OCI-LY7 (cell line): ENCODE measurements around the gene EIF4E1B. TPM values are rescaled to one million over a fixed set of nuclear protein-coding genes. Genes with fewer than 3 reads are reported as not detected.

Source experiments
- BruUV-seq: library from RNA; stranded (reverse); fragments of 400-500 nt; replicated peaks from 2 replicates; lab custom pipeline; 2021; lab: Mats Ljungman, UMichigan
- CTCF ChIA-PET: fragments of 300-600 bp; sonication (Branson Sonifier 250); formaldehyde crosslinking; loops from one replicate; lab custom pipeline; 2022; ENCODE audit warnings: antibody characterized with exemption; ENCODE audit not compliant: unreplicated experiment; lab: Charles Lee
- POLR2A ChIA-PET: fragments of 300-600 bp; sonication (Branson Sonifier 250); formaldehyde crosslinking; loops from one replicate; lab custom pipeline; 2022; ENCODE audit warnings: antibody characterized with exemption; lab: Charles Lee
- DNase-seq: peaks from one replicate; pipeline ENCODE4 v3.0.0-alpha.2; 2015; ENCODE audit warnings: low spot score
- H2AFZ ChIP-seq: fragments of 200-600 bp; sonication (generic), shearing (Covaris generic); 2 replicates; pipeline ENCODE4 v1.6.1; 2014; ENCODE audit warnings: mild to moderate bottlenecking, antibody characterized with exemption, low read length, moderate library complexity
- H3K27ac ChIP-seq: fragments of 200-600 bp; sonication (generic); 2 replicates; pipeline ENCODE4 v1.5.1; 2014; ENCODE audit warnings: mixed run types, low read depth, mild to moderate bottlenecking, moderate library complexity, low read length, inconsistent platforms; ENCODE audit not compliant: poor library complexity, severe bottlenecking
- H3K36me3 ChIP-seq: fragments of 200-600 bp; sonication (generic); 2 replicates; pipeline ENCODE4 v1.6.1; 2014; ENCODE audit warnings: mild to moderate bottlenecking, antibody characterized with exemption, low read length, moderate library complexity, mixed read lengths; ENCODE audit not compliant: insufficient read depth
- H3K4me1 ChIP-seq: fragments of 200-600 bp; sonication (generic); 2 replicates; pipeline ENCODE4 v1.5.1; 2014; ENCODE audit warnings: mild to moderate bottlenecking, low read length; ENCODE audit not compliant: insufficient read depth, poor library complexity, severe bottlenecking
- H3K4me2 ChIP-seq: fragments of 200-600 bp; sonication (generic); 2 replicates; pipeline ENCODE4 v1.6.1; 2014; ENCODE audit warnings: mild to moderate bottlenecking, low read length
- H3K4me3 ChIP-seq: fragments of 200-600 bp; sonication (generic); 2 replicates; pipeline ENCODE4 v1.5.1; 2014; ENCODE audit warnings: mild to moderate bottlenecking, low read depth, low read length; ENCODE audit not compliant: poor library complexity, severe bottlenecking
- H3K79me2 ChIP-seq: fragments of 200-600 bp; sonication (generic); 2 replicates; pipeline ENCODE4 v1.6.1; 2016; ENCODE audit warnings: low read depth, mild to moderate bottlenecking, low read length, moderate library complexity, mixed read lengths; ENCODE audit not compliant: insufficient read depth
- H3K9me2 ChIP-seq: fragments of 200-600 bp; sonication (generic); 2 replicates; pipeline ENCODE4 v1.6.1; 2016; ENCODE audit warnings: mild to moderate bottlenecking, low read length, mixed read lengths; ENCODE audit not compliant: insufficient read depth
- H3K9me3 ChIP-seq: fragments of 200-600 bp; sonication (generic); 2 replicates; pipeline ENCODE4 v1.6.1; 2014; ENCODE audit warnings: mild to moderate bottlenecking, mixed run types, low read length, mixed read lengths
- H4K20me1 ChIP-seq: fragments of 200-600 bp; sonication (generic); 2 replicates; pipeline ENCODE4 v1.6.1; 2014; ENCODE audit warnings: mild to moderate bottlenecking, antibody characterized with exemption, low read length, moderate library complexity, mixed read lengths; ENCODE audit not compliant: insufficient read depth
- EZH2phosphoT487 ChIP-seq: fragments of 200-600 bp; sonication (generic); IDR thresholded peaks from 2 replicates; pipeline ENCODE4 v1.6.1; 2018; ENCODE audit warnings: low read depth, borderline replicate concordance, mild to moderate bottlenecking, mixed run types, antibody characterized with exemption, low read length, moderate library complexity, mixed read lengths
- intact Hi-C: fragments of 100-400 bp; cut with micrococcal nuclease; formaldehyde crosslinking; loops from one replicate; pipeline ENCODE4 v1.10.0; 2022; ENCODE audit not compliant: unreplicated experiment
- total RNA-seq, 2 experiments: library from RNA; depleted of rRNA in 1 of 2; stranded (reverse); fragments of >200 nt in 1 of 2; shearing (Covaris generic) in 1 of 2; gene quantifications; 2 replicates each; pipeline ENCODE4 v1.2.3, GENCODE V29; 2014 to 2022
- TF ChIP-seq, protein P1 (sequence below): fragments of 200-600 bp; sonication (generic); conservative IDR thresholded peaks from 2 replicates; pipeline ENCODE4 v1.5.1; 2014; ENCODE audit warnings: mild to moderate bottlenecking, antibody characterized with exemption, low read length, moderate library complexity, mixed read lengths

The EIF4E1B gene
- total RNA-seq, 2 experiments from 2014 or later, result 0.16 to 2.4 TPM

- intact Hi-C loops, result no loop called here
- no TSS peak for BruUV-seq
- Histone ChIP-seq H3K9me3 (0 out of 2 replicates have a peak, but pooled peaks cover 9% of the 10 kb centered on the region), H3K4me1 (no peaks in the 10 kb centered on the region), H3K36me3 (no peaks in the 10 kb centered on the region), H4K20me1 (no peaks in the 10 kb centered on the region), H3K4me3 (no peak overlapping the region), H3K4me2 (no peak overlapping the region), H2AFZ (no peak overlapping the region), H3K9me2 (no peaks in the 10 kb centered on the region), H3K79me2 (no peaks in the 10 kb centered on the region), H3K27ac (no peak overlapping the region)
- CTCF ChIA-PET, result no interaction called here
- no peak for DNase-seq
- POLR2A ChIA-PET, result no interaction called here
- no peak for TF ChIP-seq EZH2phosphoT487
- TF ChIP-seq, protein P1, sequence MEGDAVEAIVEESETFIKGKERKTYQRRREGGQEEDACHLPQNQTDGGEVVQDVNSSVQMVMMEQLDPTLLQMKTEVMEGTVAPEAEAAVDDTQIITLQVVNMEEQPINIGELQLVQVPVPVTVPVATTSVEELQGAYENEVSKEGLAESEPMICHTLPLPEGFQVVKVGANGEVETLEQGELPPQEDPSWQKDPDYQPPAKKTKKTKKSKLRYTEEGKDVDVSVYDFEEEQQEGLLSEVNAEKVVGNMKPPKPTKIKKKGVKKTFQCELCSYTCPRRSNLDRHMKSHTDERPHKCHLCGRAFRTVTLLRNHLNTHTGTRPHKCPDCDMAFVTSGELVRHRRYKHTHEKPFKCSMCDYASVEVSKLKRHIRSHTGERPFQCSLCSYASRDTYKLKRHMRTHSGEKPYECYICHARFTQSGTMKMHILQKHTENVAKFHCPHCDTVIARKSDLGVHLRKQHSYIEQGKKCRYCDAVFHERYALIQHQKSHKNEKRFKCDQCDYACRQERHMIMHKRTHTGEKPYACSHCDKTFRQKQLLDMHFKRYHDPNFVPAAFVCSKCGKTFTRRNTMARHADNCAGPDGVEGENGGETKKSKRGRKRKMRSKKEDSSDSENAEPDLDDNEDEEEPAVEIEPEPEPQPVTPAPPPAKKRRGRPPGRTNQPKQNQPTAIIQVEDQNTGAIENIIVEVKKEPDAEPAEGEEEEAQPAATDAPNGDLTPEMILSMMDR, result no peak
Measured at GRCh38 chr5:176687881-176688280, 57.4 kb downstream of the EIF4E1B start.

GRCh38 chr5:176690911-176691310 is 60.4 kb downstream of the EIF4E1B start:
- Histone ChIP-seq H2AFZ (no peak overlapping the region), H3K4me3 (no peak overlapping the region), H3K27ac (no peak overlapping the region), H3K4me2 (no peak overlapping the region), H3K9me2 (no peaks in the 10 kb centered on the region), H3K4me1 (no peaks in the 10 kb centered on the region), H3K79me2 (no peaks in the 10 kb centered on the region), H3K9me3 (0 out of 2 replicates have a peak, but pooled peaks cover under 1% of the 10 kb centered on the region), H4K20me1 (no peaks in the 10 kb centered on the region), H3K36me3 (no peaks in the 10 kb centered on the region)
- intact Hi-C loops, result no loop called here
- POLR2A ChIA-PET, result interaction anchor here (1.0 to 1.3 kb wide), 2 partner anchors 23 to 31 kb away, joined by 3 read pairs; no protein-coding TSS in a partner anchor
- TF ChIP-seq EZH2phosphoT487, result no peak
- TF ChIP-seq, protein P1, result no peak
- DNase-seq, result no peak
- CTCF ChIA-PET, result no interaction called here
- no TSS peak for BruUV-seq

DNA sequence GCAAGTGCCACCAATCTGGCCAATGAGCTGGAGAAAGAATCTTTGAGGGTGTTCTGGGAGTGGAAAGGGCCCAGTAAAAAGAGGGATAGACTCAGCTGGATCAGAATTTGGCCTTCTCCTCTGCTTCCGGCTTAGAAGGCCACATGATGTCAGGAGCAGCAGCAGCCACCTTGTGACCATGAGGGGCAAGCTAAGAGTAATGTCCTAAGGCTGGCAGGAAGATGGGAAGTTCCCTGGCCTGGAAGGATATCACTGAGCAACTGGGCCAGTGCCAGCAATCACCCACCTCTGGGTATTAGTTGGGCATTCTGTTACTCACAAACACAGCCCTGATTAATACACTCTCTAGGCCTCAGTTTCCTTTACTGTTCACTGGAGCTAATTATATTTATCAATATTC is 61.0 kb downstream of the EIF4E1B start:
- H3K4me2 ChIP-seq, result no peak overlapping the region
- H3K9me2 ChIP-seq, result no peaks in the 10 kb centered on the region
- DNase-seq, result no peak
- TF ChIP-seq, protein P1, result no peak
- no peak for TF ChIP-seq EZH2phosphoT487
- no peak overlapping the region for H3K4me3 ChIP-seq
- POLR2A ChIA-PET, result interaction anchor here (1.0 to 1.3 kb wide), 2 partner anchors 24 to 31 kb away, joined by 3 read pairs; no protein-coding TSS in a partner anchor
- no peaks in the 10 kb centered on the region for H3K36me3 ChIP-seq
- no peak overlapping the region for H3K27ac ChIP-seq
- no TSS peak for BruUV-seq
- H3K4me1 ChIP-seq, result no peaks in the 10 kb centered on the region
- no peaks in the 10 kb centered on the region for H4K20me1 ChIP-seq
- no peak overlapping the region for H2AFZ ChIP-seq
- CTCF ChIA-PET, result no interaction called here
- H3K9me3 ChIP-seq, result no peaks in the 10 kb centered on the region
- intact Hi-C loops, result no loop called here
- no peaks in the 10 kb centered on the region for H3K79me2 ChIP-seq
